BJ (cell line): ENCODE results near the gene ZFP42. TPM values are rescaled to one million over a fixed set of nuclear protein-coding genes. Genes with fewer than 3 reads are reported as not detected.

Experiments
- CTCF ChIA-PET: fragments of 350-600 bp; formaldehyde crosslinking; extraction: SDS; loops from one replicate; lab custom pipeline; 2021; ENCODE audit warnings: antibody characterized with exemption, inconsistent platforms; lab: Yijun Ruan, JAX
- POLR2A ChIA-PET: fragments of 300-600 bp; sonication (Branson Sonifier 250); formaldehyde crosslinking; extraction: SDS; loops from one replicate; lab custom pipeline; 2021; ENCODE audit warnings: antibody characterized with exemption; lab: Charles Lee
- DNase-seq: peaks from one replicate; pipeline ENCODE4 v3.0.0-alpha.2; 2011; ENCODE audit warnings: low read depth
- H3K27me3 ChIP-seq: 2 replicates; pipeline ENCODE4 v1.6.0; 2011; ENCODE audit warnings: low read length; ENCODE audit not compliant: control insufficient read depth, insufficient read depth
- H3K36me3 ChIP-seq: 2 replicates; pipeline ENCODE4 v1.5.1; 2011; ENCODE audit warnings: low read length; ENCODE audit not compliant: control insufficient read depth, insufficient read depth
- H3K4me3 ChIP-seq: 2 replicates; pipeline ENCODE4 v1.5.1; 2011; ENCODE audit warnings: low read depth, mild to moderate bottlenecking, control low read depth, low read length
- polyA plus RNA-seq: library from polyadenylated mRNA; depleted of rRNA; stranded (reverse); fragments of >200 nt; gene quantifications from 2 replicates; pipeline ENCODE4 v1.2.3, GENCODE V29; 2011
- TF ChIP-seq, protein P1 (sequence below): IDR thresholded peaks from 2 replicates; pipeline ENCODE4 v1.5.1; 2011; ENCODE audit warnings: low read depth, mild to moderate bottlenecking, control low read depth, inconsistent platforms, low read length, moderate library complexity; ENCODE audit not compliant: insufficient read depth

Gene ZFP42
- polyA plus RNA-seq, 1 experiment = not detected

DNA sequence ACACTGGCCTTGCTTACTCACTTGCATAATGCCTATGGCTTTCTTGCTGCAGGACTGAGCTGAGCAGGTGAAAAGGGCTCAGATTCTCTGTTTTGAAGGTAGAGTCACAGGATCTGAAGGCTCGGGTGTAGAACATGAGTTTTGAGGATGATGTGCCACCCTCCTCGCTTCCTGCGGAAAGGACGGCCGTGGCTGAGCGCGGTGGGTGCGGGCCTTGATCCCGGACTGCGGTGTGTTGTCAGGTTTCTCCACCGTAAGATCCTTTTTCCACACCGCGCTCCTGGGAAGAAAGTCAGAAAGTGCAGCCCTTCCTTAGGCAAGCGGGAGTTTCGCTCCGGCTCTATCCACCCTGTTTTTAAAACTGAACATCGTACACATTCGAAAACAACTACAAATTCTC, 36.2 kb downstream of the ZFP42 start:
- ChIA-PET CTCF (no interaction called here), POLR2A (no interaction called here)
- no peak for DNase-seq
- Histone ChIP-seq H3K4me3 (no peak overlapping the region), H3K27me3 (no peaks in the 10 kb centered on the region), H3K36me3 (no peaks in the 10 kb centered on the region)
- TF ChIP-seq, protein P1, sequence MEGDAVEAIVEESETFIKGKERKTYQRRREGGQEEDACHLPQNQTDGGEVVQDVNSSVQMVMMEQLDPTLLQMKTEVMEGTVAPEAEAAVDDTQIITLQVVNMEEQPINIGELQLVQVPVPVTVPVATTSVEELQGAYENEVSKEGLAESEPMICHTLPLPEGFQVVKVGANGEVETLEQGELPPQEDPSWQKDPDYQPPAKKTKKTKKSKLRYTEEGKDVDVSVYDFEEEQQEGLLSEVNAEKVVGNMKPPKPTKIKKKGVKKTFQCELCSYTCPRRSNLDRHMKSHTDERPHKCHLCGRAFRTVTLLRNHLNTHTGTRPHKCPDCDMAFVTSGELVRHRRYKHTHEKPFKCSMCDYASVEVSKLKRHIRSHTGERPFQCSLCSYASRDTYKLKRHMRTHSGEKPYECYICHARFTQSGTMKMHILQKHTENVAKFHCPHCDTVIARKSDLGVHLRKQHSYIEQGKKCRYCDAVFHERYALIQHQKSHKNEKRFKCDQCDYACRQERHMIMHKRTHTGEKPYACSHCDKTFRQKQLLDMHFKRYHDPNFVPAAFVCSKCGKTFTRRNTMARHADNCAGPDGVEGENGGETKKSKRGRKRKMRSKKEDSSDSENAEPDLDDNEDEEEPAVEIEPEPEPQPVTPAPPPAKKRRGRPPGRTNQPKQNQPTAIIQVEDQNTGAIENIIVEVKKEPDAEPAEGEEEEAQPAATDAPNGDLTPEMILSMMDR = no peak

- ChIA-PET POLR2A (no interaction called here), CTCF (no interaction called here)
- H3K4me3 ChIP-seq = no peak overlapping the region
- H3K36me3 ChIP-seq = no peaks in the 10 kb centered on the region
- TF ChIP-seq, protein P1 = no peak
- no peaks in the 10 kb centered on the region for H3K27me3 ChIP-seq
- DNase-seq = no peak
Measured at GRCh38 chr4:188032170-188032569, 36.6 kb downstream of the ZFP42 start.

DNA sequence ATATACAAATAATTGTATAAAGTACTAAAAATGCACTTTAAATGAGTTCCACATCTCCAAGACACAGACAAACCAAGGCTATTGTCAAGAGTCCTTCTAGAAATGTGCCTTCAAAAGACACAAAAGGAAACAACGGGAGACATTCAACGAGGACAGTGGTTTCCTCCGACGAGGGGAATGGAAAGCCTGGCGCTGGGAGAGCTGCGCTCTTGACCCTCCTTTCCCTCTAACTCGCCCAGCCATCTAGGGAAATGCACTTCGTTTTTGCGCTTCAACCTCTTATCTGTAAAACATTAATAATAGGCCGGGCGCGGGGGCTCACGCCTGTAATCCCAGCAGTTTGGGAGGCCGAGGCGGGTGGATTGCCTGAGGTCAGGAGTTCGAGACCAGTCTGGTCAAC, 37.0 kb downstream of the ZFP42 start:
- Histone ChIP-seq H3K4me3 (no peak overlapping the region), H3K27me3 (no peaks in the 10 kb centered on the region), H3K36me3 (no peaks in the 10 kb centered on the region)
- TF ChIP-seq, protein P1 = no peak
- ChIA-PET POLR2A (no interaction called here), CTCF (no interaction called here)
- no peak for DNase-seq

DNA sequence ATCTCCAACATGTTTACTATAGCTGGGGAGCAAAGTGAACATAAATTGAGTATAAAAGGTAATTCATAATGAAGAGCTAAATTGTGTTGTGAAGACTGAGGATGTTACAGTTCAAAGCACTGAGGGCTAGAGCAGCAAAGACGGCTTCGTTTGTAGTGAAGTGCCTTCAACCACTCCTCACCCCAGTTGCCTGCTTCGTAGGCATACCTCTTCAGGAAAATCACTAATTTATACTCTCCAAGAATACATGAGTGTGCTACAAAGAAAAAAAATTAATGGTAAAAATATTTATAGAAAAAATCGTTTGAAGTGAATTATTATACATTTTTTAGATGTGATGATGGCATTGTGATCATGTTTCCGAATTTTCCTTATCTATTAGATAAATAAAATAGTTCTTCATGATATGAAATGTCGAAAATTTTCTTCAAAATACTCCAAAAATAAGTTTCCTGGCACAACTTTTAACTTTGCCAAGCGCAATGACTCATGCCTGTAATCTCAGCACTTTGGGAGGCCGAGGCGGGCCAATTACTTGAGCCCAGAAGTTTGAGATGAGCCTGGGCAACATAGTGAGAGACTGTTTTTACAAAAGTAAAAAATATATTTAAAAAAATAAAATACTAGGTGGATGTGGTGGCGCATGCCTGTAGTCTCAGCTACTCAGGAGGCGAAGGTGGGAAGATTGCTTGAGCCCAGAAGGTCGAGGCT, 41.6 kb downstream of the ZFP42 start:
- TF ChIP-seq, protein P1 = no peak
- no peaks in the 10 kb centered on the region for H3K36me3 ChIP-seq
- DNase-seq = no peak
- POLR2A ChIA-PET = no interaction called here
- no peaks in the 10 kb centered on the region for H3K27me3 ChIP-seq
- CTCF ChIA-PET = no interaction called here
- H3K4me3 ChIP-seq = no peak overlapping the region

DNA sequence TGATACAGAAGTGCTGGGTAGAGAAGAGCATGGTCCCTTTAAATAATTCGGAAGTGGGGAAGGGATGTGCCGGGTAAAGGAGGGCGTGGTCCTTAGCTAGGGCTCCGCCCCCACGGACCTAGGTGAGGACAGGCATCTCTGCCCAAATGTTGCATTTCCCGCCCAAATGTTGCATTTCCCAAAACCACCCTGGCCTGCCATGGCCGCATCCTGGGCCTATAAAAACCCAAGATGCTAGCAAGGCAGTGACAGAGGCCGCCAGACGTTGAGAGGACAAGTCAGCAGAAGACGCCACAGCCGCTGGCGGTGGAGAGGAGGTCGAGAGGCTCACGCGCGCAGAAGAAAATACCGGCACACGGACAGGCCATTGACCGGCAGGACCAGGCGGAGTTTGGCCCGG, 46.1 kb downstream of the ZFP42 start:
- POLR2A ChIA-PET = no interaction called here
- TF ChIP-seq, protein P1 = no peak
- no peak for DNase-seq
- Histone ChIP-seq H3K27me3 (no peaks in the 10 kb centered on the region), H3K4me3 (no peak overlapping the region), H3K36me3 (no peaks in the 10 kb centered on the region)
- CTCF ChIA-PET = no interaction called here
